ENCODE data around the gene PAQR4.

DNA sequence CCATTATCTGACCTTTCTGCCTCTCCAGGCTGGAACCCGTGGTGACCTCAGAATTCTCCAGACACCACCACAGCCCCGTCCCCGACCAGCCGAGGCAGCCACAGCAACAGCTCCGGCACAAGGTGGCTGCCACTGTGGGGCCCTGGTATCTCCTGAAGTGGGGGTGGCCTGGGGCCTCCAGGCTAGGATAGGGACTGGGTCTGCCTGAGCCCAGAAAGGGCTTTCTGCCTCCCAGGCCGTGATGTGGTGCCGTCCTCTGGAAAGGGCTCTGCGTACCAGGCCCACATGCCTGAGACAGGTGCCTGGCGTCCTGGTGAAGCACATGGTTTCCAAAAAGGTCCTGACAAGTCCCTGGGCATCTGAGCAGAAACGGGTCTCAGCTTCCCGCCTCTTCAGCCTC, 40.4 kb upstream of the PAQR4 start:
- TF ChIP-seq ZNF761 (CRISPR knock-in tag; conservative IDR thresholded peaks at IDR 0.05) (no peak), ZNF510 (CRISPR knock-in tag; IDR thresholded peaks at IDR 0.05; ENCODE audit: low read depth) (no peak), TAF1 (CRISPR knock-in tag; IDR thresholded peaks at IDR 0.05) (no peak), ZNF577 (CRISPR knock-in tag; IDR thresholded peaks at IDR 0.05; ENCODE audit: borderline replicate concordance, low read depth) (no peak), SALL1 (CRISPR knock-in tag; IDR thresholded peaks at IDR 0.05) (no peak), MYC (CRISPR knock-in tag; IDR thresholded peaks at IDR 0.05; ENCODE audit: borderline replicate concordance) (no peak), CBX1 (IDR thresholded peaks at IDR 0.05; ENCODE audit: low read depth) (no peak), ZBTB8A (CRISPR knock-in tag; IDR thresholded peaks at IDR 0.05; ENCODE audit: borderline replicate concordance, low read depth) (no peak), ZFP36 (IDR thresholded peaks at IDR 0.05; ENCODE audit: borderline replicate concordance, low read depth, low read length, partially characterized antibody) (no peak), SMARCE1 (IDR thresholded peaks at IDR 0.05; ENCODE audit: borderline replicate concordance) (no peak)
- TF ChIP-seq, protein P1, sequence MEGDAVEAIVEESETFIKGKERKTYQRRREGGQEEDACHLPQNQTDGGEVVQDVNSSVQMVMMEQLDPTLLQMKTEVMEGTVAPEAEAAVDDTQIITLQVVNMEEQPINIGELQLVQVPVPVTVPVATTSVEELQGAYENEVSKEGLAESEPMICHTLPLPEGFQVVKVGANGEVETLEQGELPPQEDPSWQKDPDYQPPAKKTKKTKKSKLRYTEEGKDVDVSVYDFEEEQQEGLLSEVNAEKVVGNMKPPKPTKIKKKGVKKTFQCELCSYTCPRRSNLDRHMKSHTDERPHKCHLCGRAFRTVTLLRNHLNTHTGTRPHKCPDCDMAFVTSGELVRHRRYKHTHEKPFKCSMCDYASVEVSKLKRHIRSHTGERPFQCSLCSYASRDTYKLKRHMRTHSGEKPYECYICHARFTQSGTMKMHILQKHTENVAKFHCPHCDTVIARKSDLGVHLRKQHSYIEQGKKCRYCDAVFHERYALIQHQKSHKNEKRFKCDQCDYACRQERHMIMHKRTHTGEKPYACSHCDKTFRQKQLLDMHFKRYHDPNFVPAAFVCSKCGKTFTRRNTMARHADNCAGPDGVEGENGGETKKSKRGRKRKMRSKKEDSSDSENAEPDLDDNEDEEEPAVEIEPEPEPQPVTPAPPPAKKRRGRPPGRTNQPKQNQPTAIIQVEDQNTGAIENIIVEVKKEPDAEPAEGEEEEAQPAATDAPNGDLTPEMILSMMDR (CRISPR knock-in tag; IDR thresholded peaks at IDR 0.05): no peak
- TF ChIP-seq, protein P2, sequence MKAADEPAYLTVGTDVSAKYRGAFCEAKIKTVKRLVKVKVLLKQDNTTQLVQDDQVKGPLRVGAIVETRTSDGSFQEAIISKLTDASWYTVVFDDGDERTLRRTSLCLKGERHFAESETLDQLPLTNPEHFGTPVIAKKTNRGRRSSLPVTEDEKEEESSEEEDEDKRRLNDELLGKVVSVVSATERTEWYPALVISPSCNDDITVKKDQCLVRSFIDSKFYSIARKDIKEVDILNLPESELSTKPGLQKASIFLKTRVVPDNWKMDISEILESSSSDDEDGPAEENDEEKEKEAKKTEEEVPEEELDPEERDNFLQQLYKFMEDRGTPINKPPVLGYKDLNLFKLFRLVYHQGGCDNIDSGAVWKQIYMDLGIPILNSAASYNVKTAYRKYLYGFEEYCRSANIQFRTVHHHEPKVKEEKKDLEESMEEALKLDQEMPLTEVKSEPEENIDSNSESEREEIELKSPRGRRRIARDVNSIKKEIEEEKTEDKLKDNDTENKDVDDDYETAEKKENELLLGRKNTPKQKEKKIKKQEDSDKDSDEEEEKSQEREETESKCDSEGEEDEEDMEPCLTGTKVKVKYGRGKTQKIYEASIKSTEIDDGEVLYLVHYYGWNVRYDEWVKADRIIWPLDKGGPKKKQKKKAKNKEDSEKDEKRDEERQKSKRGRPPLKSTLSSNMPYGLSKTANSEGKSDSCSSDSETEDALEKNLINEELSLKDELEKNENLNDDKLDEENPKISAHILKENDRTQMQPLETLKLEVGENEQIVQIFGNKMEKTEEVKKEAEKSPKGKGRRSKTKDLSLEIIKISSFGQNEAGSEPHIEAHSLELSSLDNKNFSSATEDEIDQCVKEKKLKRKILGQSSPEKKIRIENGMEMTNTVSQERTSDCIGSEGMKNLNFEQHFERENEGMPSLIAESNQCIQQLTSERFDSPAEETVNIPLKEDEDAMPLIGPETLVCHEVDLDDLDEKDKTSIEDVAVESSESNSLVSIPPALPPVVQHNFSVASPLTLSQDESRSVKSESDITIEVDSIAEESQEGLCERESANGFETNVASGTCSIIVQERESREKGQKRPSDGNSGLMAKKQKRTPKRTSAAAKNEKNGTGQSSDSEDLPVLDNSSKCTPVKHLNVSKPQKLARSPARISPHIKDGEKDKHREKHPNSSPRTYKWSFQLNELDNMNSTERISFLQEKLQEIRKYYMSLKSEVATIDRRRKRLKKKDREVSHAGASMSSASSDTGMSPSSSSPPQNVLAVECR (CRISPR knock-in tag; IDR thresholded peaks at IDR 0.05; ENCODE audit: borderline replicate concordance): no peak
